HG03108 (cell line): Measurements from ENCODE around the gene NRARP.
A peak's percentile ranks its signal among the peaks of the same experiment; 100 is the strongest.

Experiments
- ATAC-seq: cut with Tn5 transposase; IDR thresholded peaks from one replicate; pipeline ENCODE4 v1.9.1; 2021; ENCODE audit warnings: moderate library complexity; ENCODE audit not compliant: unreplicated experiment

NRARP gene

GRCh38 chr9:137278061-137278701 lies 23.9 kb downstream of the NRARP start:
- ATAC-seq, result no peak

- peak; percentile 78 for ATAC-seq
Measured at GRCh38 chr9:137277329-137278041, 24.6 kb downstream of the NRARP start, which contains the start of gene TOR4A. Gene TOR4A, plus strand, starts transcription at chr9:137277726. Its CDS starts 964 bp downstream, at chr9:137278690.

GRCh38 chr9:137276473-137277328 lies 25.4 kb downstream of the NRARP start:
- no peak for ATAC-seq

GRCh38 chr9:137275588-137276472 lies 26.2 kb downstream of the NRARP start:
- no peak for ATAC-seq

GRCh38 chr9:137275203-137275587 lies 26.9 kb downstream of the NRARP start:
- ATAC-seq, result no peak

- no peak for ATAC-seq
Measured at GRCh38 chr9:137273611-137274320, 28.3 kb downstream of the NRARP start.

GRCh38 chr9:137273095-137273490 lies 29.0 kb downstream of the NRARP start:
- no peak for ATAC-seq

- no peak for ATAC-seq
Measured at GRCh38 chr9:137272241-137273094, 29.6 kb downstream of the NRARP start.

GRCh38 chr9:137271696-137272076 lies 30.4 kb downstream of the NRARP start:
- no peak for ATAC-seq

- ATAC-seq, result no peak
Measured at GRCh38 chr9:137270929-137271695, 31.0 kb downstream of the NRARP start.

GRCh38 chr9:137269231-137269772 lies 32.8 kb downstream of the NRARP start:
- ATAC-seq, result no peak

- no peak for ATAC-seq
Measured at GRCh38 chr9:137268538-137269201, 33.4 kb downstream of the NRARP start.

GRCh38 chr9:137267933-137268355 lies 34.1 kb downstream of the NRARP start:
- ATAC-seq, result no peak

- ATAC-seq, result no peak
Measured at GRCh38 chr9:137266585-137267453, 35.3 kb downstream of the NRARP start.

GRCh38 chr9:137266162-137266527 lies 35.9 kb downstream of the NRARP start:
- no peak for ATAC-seq

GRCh38 chr9:137265496-137266161 lies 36.4 kb downstream of the NRARP start:
- no peak for ATAC-seq
